Measurements from ENCODE around the gene ITGA11.

ITGA11 gene

DNA sequence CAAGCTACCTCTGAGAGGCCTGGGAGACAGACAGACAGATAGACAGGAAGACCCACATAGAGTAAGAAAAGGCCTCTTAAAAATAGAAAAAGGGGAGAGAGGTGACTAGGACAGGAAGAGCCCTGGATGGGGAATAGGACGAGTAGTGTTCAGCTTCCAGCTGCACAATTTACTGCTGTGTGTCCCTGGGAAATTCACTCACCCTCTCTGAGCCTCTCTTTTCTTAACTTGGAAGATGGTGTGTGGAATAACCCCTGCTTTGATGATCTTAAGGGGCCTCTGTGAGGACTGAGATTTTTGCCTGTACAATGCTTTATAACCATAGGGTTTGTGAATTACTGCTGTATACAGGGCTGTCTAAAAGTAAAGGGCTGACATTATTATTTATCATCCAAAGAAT lies 116.9 kb downstream of the ITGA11 start:
- FAIRE-seq (no peak), DNase-seq (ENCODE audit: low spot score) (no peak)

DNA sequence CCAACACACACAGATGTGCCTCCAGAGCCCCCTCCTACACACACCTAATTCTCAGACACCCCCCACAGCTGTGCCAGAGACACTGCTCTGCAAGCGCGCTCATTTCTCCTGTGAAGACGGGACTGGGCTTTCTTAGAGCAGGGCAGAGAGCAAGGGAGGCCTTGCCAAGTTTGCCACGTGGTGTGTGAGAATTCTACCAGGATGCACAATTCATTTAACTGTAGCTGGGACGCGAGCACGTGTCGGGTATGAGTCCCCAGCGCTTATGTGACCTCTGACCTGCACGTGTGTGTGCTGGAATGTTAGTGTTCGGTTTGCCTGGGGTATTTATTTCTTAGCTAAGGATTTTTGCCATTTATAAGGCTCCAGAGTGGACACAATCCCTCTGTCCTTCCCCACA lies 117.4 kb downstream of the ITGA11 start:
- no peak for FAIRE-seq
- DNase-seq (ENCODE audit: low spot score): no peak

DNA sequence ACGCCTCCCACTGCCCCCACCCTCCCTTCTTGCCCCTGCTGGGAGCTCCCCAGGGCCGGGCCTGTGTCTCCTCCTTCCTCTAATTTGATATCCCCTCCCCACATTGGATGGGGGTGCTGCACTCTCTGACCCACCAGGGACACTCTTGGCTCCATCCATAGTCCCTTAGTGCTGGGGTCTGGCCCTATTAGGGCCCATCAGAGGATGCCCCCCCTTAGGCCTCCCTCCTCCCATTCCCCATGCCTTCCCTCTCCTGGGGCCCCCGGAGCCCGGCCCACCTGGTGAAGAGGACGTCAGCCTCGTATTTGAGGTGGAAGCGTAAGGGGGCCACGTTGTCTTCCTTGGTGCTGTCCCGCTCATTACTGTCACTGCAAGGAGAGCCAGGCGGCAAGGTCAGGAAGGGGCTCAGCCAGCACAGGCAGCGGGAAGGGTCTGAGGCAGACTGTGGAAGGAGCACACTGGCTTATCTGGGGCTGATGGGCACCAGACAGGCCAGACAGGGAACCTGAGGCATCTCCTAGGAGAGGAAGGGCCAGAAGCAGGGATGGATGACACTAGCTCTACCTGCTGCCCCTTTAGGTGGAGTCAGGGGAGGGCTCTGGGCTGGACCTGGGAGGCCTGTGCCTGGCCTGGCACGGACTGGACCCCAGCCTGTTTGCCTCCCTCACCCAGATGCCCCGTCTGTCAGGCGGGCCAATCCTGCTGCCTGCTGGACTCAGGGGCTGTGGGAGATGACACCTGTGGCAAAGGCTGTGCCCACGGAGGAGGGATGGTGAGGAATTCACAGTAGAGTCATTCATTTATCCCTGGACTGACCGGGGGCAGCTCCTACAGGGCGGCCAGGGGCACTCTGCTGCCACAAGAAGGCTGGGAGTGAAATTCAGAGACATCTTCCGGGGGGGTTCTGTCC lies 118.2 kb downstream of the ITGA11 start:
- FAIRE-seq: peak; percentile 77
- DNase-seq (ENCODE audit: low spot score): no peak

DNA sequence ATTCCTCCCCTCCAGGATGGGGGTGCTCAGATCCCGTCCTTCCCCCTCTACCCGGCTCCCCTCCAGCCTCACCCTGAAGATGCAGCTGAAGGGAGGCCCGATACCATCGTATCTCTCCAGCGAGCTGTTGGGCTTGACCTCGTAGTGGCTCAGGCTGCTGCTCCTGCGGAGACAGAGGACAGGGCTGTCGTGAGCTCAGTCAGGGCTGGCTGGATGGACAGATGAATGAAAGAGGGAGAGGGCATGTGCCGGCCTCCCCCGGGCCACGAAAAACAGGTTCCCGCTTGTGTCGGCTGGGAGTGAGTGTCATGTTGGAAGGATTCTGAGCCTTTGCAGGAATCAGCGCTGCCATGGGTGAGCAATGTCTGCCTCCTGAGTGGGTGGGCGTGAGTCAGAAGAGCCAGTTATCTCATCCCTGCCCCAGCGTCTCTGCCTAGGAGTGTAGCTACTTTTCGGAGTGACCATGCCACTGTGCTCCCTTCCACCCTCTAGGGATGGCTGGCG lies 119.2 kb downstream of the ITGA11 start:
- no peak for DNase-seq (ENCODE audit: low spot score)
- peak; percentile 89 for FAIRE-seq

DNA sequence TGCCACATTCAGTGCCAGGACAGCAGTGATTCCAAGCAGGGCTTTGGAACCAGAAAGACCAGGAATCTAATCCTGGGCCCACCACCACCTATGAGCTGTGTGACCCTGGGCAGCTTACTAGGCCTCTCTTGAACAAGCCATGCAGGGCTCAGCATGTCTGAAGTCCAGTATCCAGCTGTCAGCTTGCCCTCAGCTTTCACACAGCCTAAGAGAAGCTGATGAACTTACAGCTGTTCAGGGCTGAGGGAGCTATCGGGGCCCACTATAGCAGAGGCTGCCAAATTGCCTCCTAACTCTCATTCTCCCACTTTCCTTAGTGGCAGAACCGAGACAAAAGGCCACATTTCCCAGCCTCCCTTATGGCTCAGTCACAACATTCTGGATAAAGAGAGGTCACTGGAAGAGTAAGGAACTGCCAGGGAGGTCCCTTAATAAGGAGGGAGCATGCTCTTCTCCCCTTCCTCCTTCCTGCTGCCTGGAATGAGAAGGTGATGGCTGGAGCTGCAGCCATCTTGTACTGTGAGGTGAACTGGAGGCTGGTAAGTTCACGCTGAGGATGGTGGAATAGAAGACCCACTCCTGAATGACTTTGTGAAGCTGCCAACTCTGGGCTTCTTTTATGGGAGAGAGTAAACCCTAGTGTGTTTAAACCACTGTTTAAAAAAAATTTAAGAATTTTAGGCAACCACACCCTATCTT lies 120.0 kb downstream of the ITGA11 start:
- FAIRE-seq (peak; percentile 23), DNase-seq (ENCODE audit: low spot score) (no peak)

DNA sequence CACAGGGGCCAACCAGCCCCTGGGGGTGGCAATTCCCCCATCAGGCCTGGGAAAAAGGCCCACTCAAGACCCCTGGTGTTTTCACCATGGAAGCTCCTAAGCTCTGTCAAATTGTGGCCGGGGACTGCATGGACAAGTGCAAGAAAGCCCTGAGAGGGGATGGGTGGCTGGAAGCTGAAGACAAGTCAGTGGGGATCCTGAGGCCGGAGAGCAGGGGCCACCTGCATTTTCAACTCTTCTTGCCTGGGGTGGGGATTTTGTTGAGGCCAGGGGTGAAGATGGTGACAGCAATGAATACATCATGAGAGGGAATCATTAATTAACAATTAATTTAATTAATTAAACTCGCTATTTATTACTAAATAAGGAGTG lies 120.5 kb downstream of the ITGA11 start:
- FAIRE-seq (no peak), DNase-seq (ENCODE audit: low spot score) (no peak)

DNA sequence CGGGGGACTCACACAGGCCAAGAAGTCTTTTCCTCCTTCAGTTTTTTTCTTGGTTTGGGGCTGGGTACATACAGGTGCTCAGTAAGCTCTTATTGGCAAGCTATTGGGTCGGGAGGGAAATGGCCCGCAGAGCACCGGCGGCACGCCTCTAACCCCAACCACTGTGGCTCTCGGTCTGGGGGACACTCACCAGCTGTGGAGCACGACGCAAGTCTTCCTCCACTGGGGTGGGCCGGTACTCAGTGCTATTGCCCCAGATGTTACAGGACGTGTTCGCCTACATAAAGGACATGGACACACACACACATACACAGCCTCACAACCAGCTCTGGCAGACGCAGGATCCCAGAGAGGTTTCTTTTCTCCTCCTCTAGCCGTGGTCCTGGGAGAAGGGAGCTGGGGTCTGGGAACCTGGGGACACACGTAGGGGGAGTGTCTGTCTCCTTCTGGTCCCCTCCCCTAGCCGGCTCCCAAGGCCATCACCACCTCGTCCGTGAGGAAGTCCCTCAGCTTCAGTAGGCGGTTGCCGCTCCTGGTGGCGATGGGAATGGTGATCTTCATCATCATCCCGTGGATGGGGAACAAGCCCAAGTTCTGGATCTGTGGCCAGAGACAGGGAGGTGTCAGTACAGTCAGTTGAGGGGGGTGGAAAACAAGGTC lies 121.0 kb downstream of the ITGA11 start:
- FAIRE-seq (no peak), DNase-seq (ENCODE audit: low spot score) (no peak)

DNA sequence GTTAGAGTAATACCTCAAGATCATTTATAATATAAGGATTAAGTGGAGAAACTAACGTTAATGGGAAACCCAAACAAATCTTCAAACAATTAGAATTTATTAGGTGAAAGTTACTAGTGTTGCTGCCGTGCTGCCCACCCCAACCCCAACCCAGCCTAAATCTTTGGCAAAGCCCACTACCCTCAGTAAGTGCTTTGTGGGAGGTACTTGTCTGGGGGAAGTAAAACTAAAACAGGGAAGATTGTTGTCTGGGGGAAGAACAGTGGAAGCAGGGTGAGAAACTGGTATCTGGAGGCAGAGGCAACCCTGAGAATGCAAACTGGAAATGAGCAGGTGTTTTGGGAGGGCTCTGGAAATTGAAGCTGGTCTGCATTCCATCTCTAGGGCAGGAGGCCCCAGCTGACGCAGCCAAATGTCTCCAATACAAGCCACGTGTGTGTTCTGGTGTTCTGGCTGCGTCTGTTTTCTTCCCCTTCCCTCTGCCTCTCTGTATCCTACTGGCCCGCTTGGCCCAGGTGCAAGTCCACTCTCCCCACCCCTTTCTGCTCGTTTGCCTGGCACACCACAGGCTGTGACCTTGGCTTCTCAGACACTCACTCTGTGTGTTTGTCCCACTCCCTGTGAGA lies 121.7 kb downstream of the ITGA11 start:
- DNase-seq (ENCODE audit: low spot score) (no peak), FAIRE-seq (peak; percentile 67)

DNA sequence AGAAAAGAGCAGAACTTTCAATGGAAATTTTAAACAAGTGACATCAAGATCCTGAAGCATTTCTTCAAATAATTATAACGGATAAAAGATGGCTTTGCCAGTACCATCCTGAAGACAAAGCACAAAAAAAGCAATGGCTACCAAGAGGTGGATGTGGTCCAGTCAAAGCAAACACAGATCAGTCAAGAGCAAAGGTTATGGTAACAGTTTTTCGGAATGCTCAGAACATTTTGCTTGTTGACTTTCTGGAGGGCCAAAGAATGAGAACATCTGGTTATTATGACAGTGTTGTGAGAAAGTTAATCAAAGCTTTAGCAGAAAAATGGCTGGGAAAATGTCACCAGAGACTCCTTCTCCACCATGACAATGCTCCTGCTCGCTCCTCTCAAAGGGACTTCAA lies 122.9 kb downstream of the ITGA11 start:
- DNase-seq (ENCODE audit: low spot score) (no peak), FAIRE-seq (peak; percentile 61)

DNA sequence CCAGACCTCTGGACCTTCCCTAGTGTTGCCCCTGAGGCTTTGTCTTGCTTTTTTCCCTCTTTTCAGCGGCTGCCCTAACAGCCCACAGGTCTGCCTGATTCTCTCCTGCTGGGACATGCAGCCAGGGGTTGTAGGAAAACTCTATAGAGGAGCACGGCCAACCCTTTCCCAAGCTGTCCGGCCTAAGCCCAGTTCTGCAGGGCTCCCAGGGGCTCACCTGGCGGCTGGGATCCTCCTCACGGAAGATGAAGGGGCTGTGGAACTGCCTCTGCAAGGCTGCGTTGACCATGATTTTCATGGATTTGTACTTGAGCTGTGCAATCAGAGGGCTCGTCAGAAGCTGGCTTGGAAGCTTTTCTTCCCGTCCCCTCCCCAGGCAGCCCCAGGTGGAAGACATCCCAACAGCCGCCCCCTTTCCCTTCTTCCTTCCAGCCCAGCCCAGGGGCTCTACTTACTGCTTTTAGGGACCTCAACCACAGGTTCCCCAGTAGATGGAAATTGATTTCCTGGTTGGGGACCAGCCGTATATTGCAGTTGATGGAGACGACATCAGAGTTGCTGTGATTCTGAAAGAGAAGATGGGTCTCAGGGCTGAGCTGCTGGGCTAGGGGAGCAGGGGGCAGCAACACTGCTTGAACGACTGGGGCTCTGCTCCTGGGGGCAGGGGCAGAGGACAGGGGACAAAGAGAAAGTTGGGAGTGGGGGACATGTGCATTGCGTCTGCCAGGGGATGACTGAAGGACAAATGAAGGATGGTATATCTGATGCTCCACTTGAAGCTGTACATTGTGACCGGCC lies 124.6 kb downstream of the ITGA11 start:
- DNase-seq (ENCODE audit: low spot score): no peak

DNA sequence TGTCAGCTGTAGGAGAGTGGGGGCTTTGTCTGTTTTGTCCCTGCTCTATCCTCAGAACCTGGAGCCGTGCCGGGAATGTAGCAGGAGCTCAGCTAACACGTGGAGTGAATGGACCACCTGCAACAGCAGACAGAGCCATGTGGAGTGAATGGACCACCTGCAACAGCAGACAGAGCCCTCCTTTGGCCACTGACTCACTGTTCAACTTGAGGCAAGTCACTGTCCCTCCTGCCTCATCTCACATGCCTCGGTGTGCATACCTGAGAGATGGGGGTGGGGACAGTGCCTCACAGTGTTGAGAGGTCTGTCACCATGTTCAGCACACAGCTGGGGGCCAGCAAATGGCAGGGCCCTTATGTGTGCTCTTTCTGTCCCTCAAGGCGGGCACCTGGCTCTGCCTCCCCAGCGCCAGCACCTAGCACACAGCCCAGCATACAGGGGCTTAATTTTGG lies 126.5 kb downstream of the ITGA11 start:
- DNase-seq (ENCODE audit: low spot score) (no peak), FAIRE-seq (peak; percentile 68)

More for the DNA sequence above, 124.6 kb downstream of the ITGA11 start:
- FAIRE-seq: no peak

DNA sequence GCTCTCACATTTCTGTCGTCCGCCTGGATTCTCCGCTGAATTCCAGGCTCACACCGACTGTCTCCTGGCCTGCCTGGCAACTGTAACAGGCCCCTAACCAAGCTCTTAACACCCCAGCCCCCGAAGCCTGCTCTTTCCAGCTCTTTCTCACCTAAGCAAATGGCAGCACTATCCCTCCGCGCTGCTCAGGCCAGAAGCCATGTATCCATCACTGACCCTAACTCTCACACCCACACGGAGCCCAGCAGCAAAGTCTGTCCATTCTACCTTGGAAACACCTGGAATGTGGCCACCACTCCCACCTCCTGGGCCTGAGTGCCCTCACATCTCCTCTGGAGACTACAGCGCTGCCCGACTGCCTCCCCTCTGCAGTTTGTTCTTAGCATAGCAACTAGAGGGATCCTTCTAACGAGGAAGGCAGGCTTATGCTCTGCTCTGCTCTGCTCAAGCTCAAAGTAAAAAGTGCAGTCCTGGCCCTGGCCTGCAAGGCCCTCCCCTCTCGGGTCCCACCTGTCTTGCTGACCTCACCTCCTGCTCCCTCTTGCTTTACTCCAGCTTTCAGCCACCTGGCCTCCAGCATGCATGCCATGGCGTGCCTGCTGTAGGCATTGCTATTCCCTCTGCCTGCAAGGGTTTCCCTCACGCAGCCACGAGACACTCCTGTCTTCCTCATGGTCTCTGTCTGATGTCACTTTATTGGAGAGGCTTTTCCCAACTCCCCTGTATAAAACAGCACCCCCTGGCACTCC lies 127.2 kb downstream of the ITGA11 start:
- no peak for DNase-seq (ENCODE audit: low spot score)
- FAIRE-seq: peak; percentile 86

DNA sequence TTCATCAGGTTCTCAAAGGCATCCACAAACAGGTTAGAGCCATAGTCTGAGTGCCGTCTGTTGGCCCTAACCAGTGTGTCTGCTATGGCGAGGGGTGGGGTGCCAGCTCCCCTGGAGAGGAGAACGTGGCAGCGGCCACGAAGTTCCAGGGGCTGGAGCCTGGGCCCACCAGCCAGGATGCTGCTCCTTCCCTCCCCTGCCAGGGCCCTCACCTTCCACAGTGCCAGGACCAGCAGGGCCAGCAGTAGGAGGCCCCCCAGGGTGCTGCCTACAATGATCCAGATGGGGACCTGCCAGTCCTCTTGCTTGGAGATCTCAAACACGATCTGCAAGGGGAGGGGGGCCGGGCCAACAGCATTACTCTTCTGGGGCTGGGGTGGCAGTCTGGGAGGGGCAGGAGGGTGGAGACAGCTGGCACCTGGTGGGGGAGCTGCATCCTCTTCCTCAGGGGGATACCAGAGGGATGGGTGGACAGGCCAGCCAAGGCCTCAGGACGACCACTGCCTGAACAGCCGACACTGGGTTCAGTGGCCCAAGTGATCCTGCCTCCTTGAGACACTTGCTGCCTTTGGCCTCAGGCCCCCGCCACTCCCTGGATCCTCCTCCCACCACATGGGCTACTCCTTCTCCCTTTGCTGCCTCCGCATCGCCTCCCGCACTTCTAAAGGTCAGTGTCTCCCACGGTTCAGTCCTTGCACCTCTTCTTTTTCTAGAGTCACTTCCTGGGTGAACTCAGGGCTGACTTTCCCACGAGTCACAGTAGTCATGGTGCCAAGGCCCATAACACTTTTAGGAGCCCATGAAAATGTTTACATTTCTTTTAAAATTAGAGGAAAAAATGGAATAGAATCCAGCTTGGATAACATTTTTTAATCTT lies 128.2 kb downstream of the ITGA11 start:
- no peak for FAIRE-seq

DNA sequence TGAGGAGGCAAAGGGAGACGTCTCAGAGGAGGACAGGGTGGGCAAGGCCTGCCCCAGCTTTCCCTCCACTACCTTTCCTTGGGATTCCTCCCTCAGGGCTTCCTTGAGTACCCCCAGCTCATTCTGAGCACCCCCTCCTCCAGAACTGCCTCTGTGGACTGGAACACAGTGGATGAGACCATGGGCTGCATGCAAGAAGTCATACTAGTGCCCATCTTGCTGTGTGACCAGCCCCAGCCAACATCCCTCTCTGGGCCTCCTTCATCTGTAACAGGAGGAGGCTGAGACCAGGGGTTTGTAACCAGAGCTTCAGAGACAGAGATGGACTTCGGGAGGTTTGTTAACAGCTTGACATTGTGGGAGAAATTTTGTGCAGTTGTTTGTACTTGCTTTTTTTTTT lies 128.8 kb downstream of the ITGA11 start:
- FAIRE-seq (no peak), DNase-seq (ENCODE audit: low spot score) (no peak)

More for the DNA sequence above, 128.2 kb downstream of the ITGA11 start:
- no peak for DNase-seq (ENCODE audit: low spot score)

DNA sequence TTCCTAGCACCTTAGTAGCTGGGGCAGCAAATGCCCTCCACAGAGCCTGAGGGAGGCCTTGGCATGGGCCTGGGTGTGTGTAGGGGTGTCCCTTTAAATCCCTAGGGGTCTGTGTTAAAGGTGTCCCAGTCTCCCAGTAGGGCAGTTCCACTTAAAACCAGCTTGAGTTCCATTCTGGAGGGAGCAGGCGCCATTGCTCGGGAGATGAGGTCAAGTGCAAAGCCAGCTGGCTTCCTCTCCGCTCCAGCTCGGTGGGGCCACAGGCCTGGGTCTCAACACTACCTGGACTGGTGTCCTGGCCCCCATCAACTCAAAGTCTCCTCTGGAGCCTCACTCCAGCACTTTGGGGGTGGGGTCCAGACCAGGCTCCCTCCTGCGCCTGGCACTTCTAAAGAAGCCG lies 129.2 kb downstream of the ITGA11 start:
- DNase-seq (ENCODE audit: low spot score) (no peak), FAIRE-seq (no peak)

DNA sequence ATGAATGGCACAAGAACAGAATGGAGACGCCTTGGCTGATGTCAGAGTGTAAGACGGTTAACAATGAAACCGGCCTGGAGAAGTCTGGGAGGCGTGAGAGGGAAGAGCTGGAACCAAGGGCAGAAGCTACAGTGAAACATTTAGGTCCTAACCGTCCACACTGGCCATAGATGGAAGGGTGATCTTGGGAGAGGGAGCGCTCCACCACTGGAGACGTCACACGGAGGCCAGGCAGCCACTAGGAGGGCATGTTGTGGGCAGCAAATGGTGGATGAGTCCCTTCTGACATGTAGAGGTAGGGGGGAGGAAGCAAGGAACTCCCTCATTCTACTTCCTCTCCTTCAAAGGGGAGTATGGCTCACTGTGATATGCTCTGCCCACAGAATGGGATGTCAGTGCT lies 130.7 kb downstream of the ITGA11 start:
- DNase-seq (ENCODE audit: low spot score) (no peak), FAIRE-seq (no peak)

DNA sequence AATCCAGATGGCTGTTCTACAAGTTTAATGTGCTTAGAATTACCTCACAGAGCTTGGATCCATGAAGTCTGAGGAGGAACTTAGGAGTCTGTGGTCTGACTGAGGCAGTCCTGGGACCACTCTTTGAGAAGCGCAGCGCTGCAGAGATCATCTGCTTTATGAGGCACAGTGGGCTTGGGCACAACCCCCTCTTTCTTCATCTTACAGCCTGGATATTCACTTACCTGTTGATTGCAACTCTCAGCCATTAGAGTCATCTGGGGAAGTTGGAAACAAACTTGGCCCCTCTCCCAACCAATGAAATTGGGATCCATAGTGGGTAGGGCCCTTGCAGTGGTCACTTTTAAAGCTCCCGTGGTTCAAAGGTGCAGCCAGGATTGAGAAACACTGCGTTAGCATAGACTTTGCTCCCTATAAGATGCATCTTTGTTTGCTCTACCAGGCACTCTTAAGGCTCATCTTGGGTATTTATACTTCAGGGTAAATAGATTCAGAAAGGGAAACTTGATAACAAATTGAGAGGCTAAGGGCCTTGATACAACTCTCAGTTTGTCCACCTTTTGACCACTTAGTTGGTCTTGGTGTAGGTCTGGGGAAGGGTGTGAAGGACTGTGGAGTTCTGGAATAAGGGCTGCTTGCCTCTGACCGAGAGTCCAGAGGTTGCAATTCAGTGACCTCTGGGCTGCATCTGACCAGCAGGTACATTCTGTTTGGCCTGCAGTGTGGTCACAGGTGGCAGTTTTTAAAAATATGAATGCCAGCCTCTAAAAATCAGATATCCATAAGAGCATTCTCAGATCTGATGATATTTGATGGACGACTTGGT lies 131.6 kb downstream of the ITGA11 start:
- FAIRE-seq (no peak), DNase-seq (ENCODE audit: low spot score) (no peak)

DNA sequence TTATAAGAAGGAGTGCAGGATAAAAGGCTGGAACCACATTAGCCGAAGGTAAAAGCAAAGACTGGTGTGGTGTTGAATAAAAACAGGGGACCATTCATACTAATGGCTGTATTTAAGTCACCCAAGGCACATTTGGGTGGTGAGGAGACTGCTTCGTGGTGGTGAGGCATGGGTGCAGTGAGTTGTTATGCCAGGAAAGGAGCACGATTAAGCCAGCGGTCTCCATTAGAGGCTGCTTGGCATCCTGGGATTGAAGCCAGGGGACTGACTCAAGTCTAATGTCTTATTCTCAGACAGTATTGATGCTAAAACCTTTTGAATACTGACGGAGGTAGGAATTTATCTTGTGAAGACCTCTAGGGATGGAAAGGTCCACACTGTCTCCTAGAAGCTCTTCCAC lies 132.5 kb downstream of the ITGA11 start:
- FAIRE-seq: no peak
- DNase-seq (ENCODE audit: low spot score): no peak
